Kidney (tissue), 14 donors: ENCODE data around the gene GAB4. TPM values are rescaled to one million over a fixed set of nuclear protein-coding genes. Genes with fewer than 3 reads are reported as not detected.

Source experiments
- DNase-seq, 5 donors: peaks; one replicate each; pipeline ENCODE4 v3.0.0-alpha.2; 2013 to 2020
- FAIRE-seq: peaks from 2 replicates; lab custom pipeline; 2012; peaks lifted over from hg19 to GRCh38; lab: Jason Lieb, UNC
- H3K27ac ChIP-seq, 2 donors: one replicate each; pipeline ENCODE4 v1.7.0; 2013; ENCODE audit warnings: low read depth in 2 of 2, low read length in 2 of 2, inconsistent platforms in 1 of 2
- H3K27me3 ChIP-seq: one replicate; pipeline ENCODE4 v1.7.1; 2013; ENCODE audit warnings: low read length, inconsistent platforms; ENCODE audit not compliant: control insufficient read depth, insufficient read depth
- H3K36me3 ChIP-seq, 3 donors: one replicate each; pipeline versions ENCODE4 v1.7.0 to v1.7.1; 2013; ENCODE audit warnings: low read length in 3 of 3, control low read depth in 1 of 3, inconsistent platforms in 1 of 3; ENCODE audit not compliant: insufficient read depth in 3 of 3, control insufficient read depth in 2 of 3
- H3K4me1 ChIP-seq, 3 donors: one replicate each; pipeline versions ENCODE4 v1.7.0 to v1.7.1; 2013; ENCODE audit warnings: low read length in 3 of 3, inconsistent platforms in 1 of 3, low read depth in 1 of 3; ENCODE audit not compliant: control insufficient read depth in 2 of 3, insufficient read depth in 2 of 3
- H3K4me3 ChIP-seq, 3 donors: one replicate each; pipeline versions ENCODE4 v1.7.0 to v1.8.1; 2013; ENCODE audit warnings: low read length in 3 of 3, control low read depth in 1 of 3, inconsistent platforms in 1 of 3
- H3K9ac ChIP-seq, 3 donors: one replicate each; pipeline versions ENCODE4 v1.7.0 to v1.7.1; 2013; ENCODE audit warnings: low read length in 3 of 3, control low read depth in 1 of 3, inconsistent platforms in 1 of 3
- H3K9me3 ChIP-seq, 3 donors: one replicate each; pipeline versions ENCODE4 v1.7.0 to v1.7.1; 2013; ENCODE audit warnings: low read length in 3 of 3, control low read depth in 1 of 3, inconsistent platforms in 1 of 3; ENCODE audit not compliant: control insufficient read depth in 2 of 3, insufficient read depth in 1 of 3
- CTCF ChIP-seq: IDR thresholded peaks from 3 replicates; pipeline ENCODE4 v1.5.1; 2012; ENCODE audit warnings: mild to moderate bottlenecking, moderate library complexity, borderline replicate concordance; ENCODE audit not compliant: insufficient read depth; ENCODE audit errors: extremely low read depth
- intact Hi-C: fragments of 100-400 bp; cut with DNase I; formaldehyde crosslinking; loops from one replicate; pipeline ENCODE4 v1.11.1; 2022
- polyA plus RNA-seq: library from polyadenylated mRNA; stranded (reverse); fragments of 350-450 nt; fragmentation: Illumina TruSeq; extraction: RNeasy Lipid Tissue Mini Kit (QIAGEN cat#74804); gene quantifications from one replicate; pipeline ENCODE4 v1.2.3, GENCODE V29; 2014; ENCODE audit warnings: low read depth, low replicate concordance; ENCODE audit not compliant: insufficient read depth
- total RNA-seq: library from RNA; stranded (reverse); fragmentation: NEBNext Ultra II Directional; extraction: Animal tissue kit (Norgen Biotek cat#: 25700); gene quantifications from one replicate; pipeline ENCODE4 v1.2.1, GENCODE V29; 2021
- donor health status: control.
- donor health status: control.
- donor health status: control.
- donor health status: control.
- donor health status: control.
- donor health status: DM: yes; HTN: yes; CAD: no.
- donor health status: Normal renal cell carcinoma (clear cell type).

Gene GAB4
- total and polyA plus RNA-seq, 2 donors from 2014 or later: not detected

DNA sequence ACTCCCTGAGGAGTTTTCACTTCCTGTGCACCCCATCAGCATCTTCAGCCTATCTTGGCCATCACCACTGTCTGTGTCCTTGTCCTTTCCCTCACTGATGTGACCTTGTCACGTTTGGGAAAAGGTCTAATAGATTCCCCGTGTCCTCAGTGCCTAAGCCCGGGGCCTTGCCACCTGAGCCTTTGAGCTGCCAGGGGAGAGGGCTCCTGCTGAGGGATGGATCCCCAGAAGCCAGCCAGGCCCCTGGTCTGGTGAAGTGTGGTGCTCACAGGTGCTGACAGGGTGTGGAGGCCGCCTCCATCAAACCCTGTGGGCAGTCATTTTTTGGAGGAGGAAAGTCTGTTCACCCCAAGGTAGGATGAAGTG, 47.2 kb downstream of the GAB4 start:
- Histone ChIP-seq H3K9ac (no peak overlapping the region), H3K4me1 (no peaks in the 10 kb centered on the region), H3K4me3 (no peak overlapping the region), H3K27ac (no peak overlapping the region), H3K9me3 (no peaks in the 10 kb centered on the region), H3K36me3 (no peaks in the 10 kb centered on the region), H3K27me3 (no peaks in the 10 kb centered on the region)
- no peak for DNase-seq
- no peak for TF ChIP-seq CTCF
- intact Hi-C loops: no loop called here
- FAIRE-seq: no peak

GRCh38 chr22:16960220-16960883, 47.7 kb downstream of the GAB4 start:
- TF ChIP-seq CTCF: no peak
- FAIRE-seq (no peak), DNase-seq (no peak)

GRCh38 chr22:16959345-16959930, 48.6 kb downstream of the GAB4 start:
- no peak overlapping the region for H3K4me3 ChIP-seq
- no peak overlapping the region for H3K9ac ChIP-seq
- no peaks in the 10 kb centered on the region for H3K4me1 ChIP-seq
- H3K27ac ChIP-seq: no peak overlapping the region
- H3K27me3 ChIP-seq: no peaks in the 10 kb centered on the region
- no peak for FAIRE-seq
- no peaks in the 10 kb centered on the region for H3K9me3 ChIP-seq
- DNase-seq: peak in 1 of 5 donors; percentile 40
- no peaks in the 10 kb centered on the region for H3K36me3 ChIP-seq
- intact Hi-C loops: no loop called here
- TF ChIP-seq CTCF: no peak

More at GRCh38 chr22:16960220-16960883, 47.7 kb downstream of the GAB4 start:
- Histone ChIP-seq H3K36me3 (no peaks in the 10 kb centered on the region), H3K9ac (no peak overlapping the region), H3K4me3 (no peak overlapping the region), H3K4me1 (no peaks in the 10 kb centered on the region), H3K9me3 (no peaks in the 10 kb centered on the region), H3K27me3 (no peaks in the 10 kb centered on the region), H3K27ac (no peak overlapping the region)
- intact Hi-C loops: no loop called here
